Ecto neural progenitor cell (in vitro differentiated cells): ENCODE results near the gene PLEKHA8.
"Not testable (repeated sequence)": the region's sequence is repeated elsewhere in the genome, so short reads cannot be mapped to it uniquely, and the experiment has no call there.

Experiments
- DNase-seq: peaks from one replicate; pipeline ENCODE4 v3.0.0-alpha.2; 2018; ENCODE audit warnings: low spot score

PLEKHA8 gene

GRCh38 chr7:30023524-30023923 is 4.7 kb upstream of the PLEKHA8 start:
- no peak for DNase-seq

GRCh38 chr7:30026229-30027064 is 1.8 kb upstream of the PLEKHA8 start, which contains the start of gene FKBP14:
Gene FKBP14, minus strand, starts transcription at chr7:30026702. Its CDS starts 194 bp downstream, at chr7:30026508.
- DNase-seq, result peak; percentile 95

GRCh38 chr7:30027065-30027456 is 1.2 kb upstream of the PLEKHA8 start:
- DNase-seq, result no peak

GRCh38 chr7:30027740-30028215 is 434 bp upstream of the PLEKHA8 start:
- no peak for DNase-seq

GRCh38 chr7:30028749-30029635 is 780 bp downstream of the PLEKHA8 start:
- DNase-seq, result no peak

GRCh38 chr7:30029696-30030095 is 1.5 kb downstream of the PLEKHA8 start:
- no peak for DNase-seq

- DNase-seq, result no peak
Measured at GRCh38 chr7:30032310-30033125, 4.3 kb downstream of the PLEKHA8 start.

GRCh38 chr7:30034501-30034900 is 6.3 kb downstream of the PLEKHA8 start:
- DNase-seq, result no peak

- no peak for DNase-seq
Measured at GRCh38 chr7:30036220-30036619, 8.0 kb downstream of the PLEKHA8 start.

- no peak for DNase-seq
Measured at GRCh38 chr7:30038196-30038980, 10.2 kb downstream of the PLEKHA8 start.

- no peak for DNase-seq
Measured at GRCh38 chr7:30040938-30041337, 12.7 kb downstream of the PLEKHA8 start.

GRCh38 chr7:30041526-30042269 is 13.5 kb downstream of the PLEKHA8 start:
- no peak for DNase-seq

GRCh38 chr7:30046127-30046770 is 18.0 kb downstream of the PLEKHA8 start:
- no peak for DNase-seq

- DNase-seq, result no peak
Measured at GRCh38 chr7:30047124-30047523, 18.9 kb downstream of the PLEKHA8 start.

GRCh38 chr7:30048582-30048981 is 20.4 kb downstream of the PLEKHA8 start:
- no peak for DNase-seq

GRCh38 chr7:30049173-30049572 is 21.0 kb downstream of the PLEKHA8 start:
- no peak for DNase-seq

GRCh38 chr7:30053068-30053467 is 24.9 kb downstream of the PLEKHA8 start:
- DNase-seq, result no peak

GRCh38 chr7:30057741-30058140 is 29.5 kb downstream of the PLEKHA8 start:
- no peak for DNase-seq

GRCh38 chr7:30061786-30062185 is 33.6 kb downstream of the PLEKHA8 start:
- DNase-seq, result not testable (repeated sequence)

GRCh38 chr7:30062587-30062986 is 34.4 kb downstream of the PLEKHA8 start:
- no peak for DNase-seq
